Suprapubic skin (tissue), 4 donors: ENCODE data around the gene AQP7. TPM values are rescaled to one million over a fixed set of nuclear protein-coding genes. Genes with fewer than 3 reads are reported as not detected.

Source experiments
- DNase-seq, 2 donors: peaks; one replicate each; pipeline ENCODE4 v3.0.0-alpha.2; 2019; ENCODE audit warnings: low spot score in 2 of 2
- H3K27ac ChIP-seq: fragments of 200-600 bp; sonication (generic); one replicate; pipeline ENCODE4 v1.5.1; 2019
- H3K27me3 ChIP-seq: fragments of 200-600 bp; sonication (generic); one replicate; pipeline ENCODE4 v1.5.1; 2019
- H3K36me3 ChIP-seq: fragments of 200-600 bp; sonication (generic); one replicate; pipeline ENCODE4 v1.5.1; 2019
- H3K4me1 ChIP-seq: fragments of 200-600 bp; sonication (generic); one replicate; pipeline ENCODE4 v1.5.1; 2019
- H3K4me3 ChIP-seq: fragments of 200-600 bp; sonication (generic); one replicate; pipeline ENCODE4 v1.5.1; 2019; ENCODE audit warnings: mild to moderate bottlenecking
- H3K9me3 ChIP-seq: fragments of 200-600 bp; sonication (generic); one replicate; pipeline ENCODE4 v1.5.1; 2019
- EP300 ChIP-seq: sonication (generic); formaldehyde crosslinking; IDR thresholded peaks from one replicate; pipeline ENCODE4 v1.6.1; 2017; ENCODE audit warnings: antibody characterized with exemption
- POLR2A ChIP-seq, 2 donors: fragments of 450-650 bp; IDR thresholded peaks; one replicate each; pipeline ENCODE4 v1.6.1; 2017; ENCODE audit warnings: antibody characterized with exemption in 2 of 2, mild to moderate bottlenecking in 2 of 2, moderate library complexity in 2 of 2
- POLR2AphosphoS5 ChIP-seq, 3 donors: sonication (generic); formaldehyde crosslinking; IDR thresholded peaks; one replicate each; pipeline ENCODE4 v1.6.1; 2017; ENCODE audit warnings: antibody characterized with exemption in 3 of 3
- WGBS: methylation state at CpG from one replicate; pipeline ENCODE4 v1.1.5; 2018; 5-methylcytosine and 5-hydroxymethylcytosine counted together
- total RNA-seq, 4 donors: library from RNA; depleted of rRNA; stranded (reverse); fragments of >200 nt; gene quantifications; one replicate each; pipeline ENCODE4 v1.1.0, GENCODE V29; 2016
- TF ChIP-seq, protein P1 (sequence below), 2 donors: fragments of 200-600 bp in 1 of 2; fragments of 450-650 bp in 1 of 2; sonication (generic) in 1 of 2; IDR thresholded peaks; one replicate each; pipeline ENCODE4 v1.5.1; 2016 to 2019; ENCODE audit warnings: antibody characterized with exemption in 2 of 2, mild to moderate bottlenecking in 1 of 2, moderate library complexity in 1 of 2

AQP7 gene
- total RNA-seq, 4 donors from 2014 or later, result 2.1 to 66.5 (median 13.1) TPM

DNA sequence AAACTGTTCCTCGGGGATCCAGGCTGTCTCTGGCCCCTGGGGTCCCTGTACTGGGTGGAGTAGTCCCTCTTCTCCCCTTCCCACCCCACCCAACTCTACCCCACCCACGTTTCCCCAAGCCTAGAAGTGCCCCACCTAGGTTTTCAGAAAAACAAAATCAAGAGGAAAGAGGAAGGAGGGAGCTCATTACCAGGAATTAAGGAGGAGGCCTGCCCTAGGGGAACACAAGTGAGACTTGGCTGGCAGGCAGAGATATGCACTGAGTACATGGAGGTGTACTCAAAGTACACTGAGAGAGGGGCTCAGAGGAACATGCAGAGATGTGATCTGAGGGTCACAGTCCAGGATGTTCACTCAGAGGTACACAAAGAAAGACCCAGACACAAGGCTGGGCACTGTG is 34.8 kb upstream of the AQP7 start:
- Histone ChIP-seq H3K9me3 (no peaks in the 10 kb centered on the region), H3K36me3 (peaks cover 10% of the 10 kb centered on the region), H3K27ac (peak overlapping the region; percentile 61), H3K27me3 (no peaks in the 10 kb centered on the region), H3K4me1 (peaks cover 65% of the 10 kb centered on the region), H3K4me3 (peak overlapping the region; percentile 5)
- no peak for TF ChIP-seq EP300
- TF ChIP-seq POLR2AphosphoS5 (IDR thresholded peaks at IDR 0.05), result no peak
- no peak for TF ChIP-seq POLR2A (IDR thresholded peaks at IDR 0.05)
- TF ChIP-seq, protein P1, sequence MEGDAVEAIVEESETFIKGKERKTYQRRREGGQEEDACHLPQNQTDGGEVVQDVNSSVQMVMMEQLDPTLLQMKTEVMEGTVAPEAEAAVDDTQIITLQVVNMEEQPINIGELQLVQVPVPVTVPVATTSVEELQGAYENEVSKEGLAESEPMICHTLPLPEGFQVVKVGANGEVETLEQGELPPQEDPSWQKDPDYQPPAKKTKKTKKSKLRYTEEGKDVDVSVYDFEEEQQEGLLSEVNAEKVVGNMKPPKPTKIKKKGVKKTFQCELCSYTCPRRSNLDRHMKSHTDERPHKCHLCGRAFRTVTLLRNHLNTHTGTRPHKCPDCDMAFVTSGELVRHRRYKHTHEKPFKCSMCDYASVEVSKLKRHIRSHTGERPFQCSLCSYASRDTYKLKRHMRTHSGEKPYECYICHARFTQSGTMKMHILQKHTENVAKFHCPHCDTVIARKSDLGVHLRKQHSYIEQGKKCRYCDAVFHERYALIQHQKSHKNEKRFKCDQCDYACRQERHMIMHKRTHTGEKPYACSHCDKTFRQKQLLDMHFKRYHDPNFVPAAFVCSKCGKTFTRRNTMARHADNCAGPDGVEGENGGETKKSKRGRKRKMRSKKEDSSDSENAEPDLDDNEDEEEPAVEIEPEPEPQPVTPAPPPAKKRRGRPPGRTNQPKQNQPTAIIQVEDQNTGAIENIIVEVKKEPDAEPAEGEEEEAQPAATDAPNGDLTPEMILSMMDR (IDR thresholded peaks at IDR 0.05), result no peak
- DNase-seq, result no peak
- 17% methylated on average over 2 of the region's 2 CpGs for WGBS

DNA sequence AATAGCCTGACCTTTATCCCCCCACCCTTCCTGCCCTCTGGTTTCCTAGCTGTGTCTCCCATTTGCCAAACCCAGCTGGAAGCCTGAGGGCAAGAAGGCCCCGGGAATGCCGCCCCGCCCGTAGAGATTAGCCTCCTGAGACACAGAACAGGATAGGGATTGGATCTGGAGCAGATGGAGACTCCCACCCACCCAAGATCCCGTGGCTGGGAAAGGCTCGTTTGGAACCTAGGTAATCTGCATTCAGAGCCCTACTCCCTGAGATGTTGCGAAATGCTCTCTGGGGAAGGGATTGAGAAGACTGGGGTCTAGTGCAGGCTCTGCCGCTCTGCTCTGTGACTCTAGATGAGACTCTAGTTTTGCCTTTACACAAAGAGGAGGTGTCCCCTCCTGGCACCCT is 34.1 kb upstream of the AQP7 start:
- peaks cover 67% of the 10 kb centered on the region for H3K4me1 ChIP-seq
- peak overlapping the region; percentile 61 for H3K27ac ChIP-seq
- TF ChIP-seq, protein P1 (IDR thresholded peaks at IDR 0.05), result no peak
- TF ChIP-seq POLR2AphosphoS5 (IDR thresholded peaks at IDR 0.05) (no peak), POLR2A (IDR thresholded peaks at IDR 0.05) (no peak), EP300 (no peak)

GRCh38 chr9:33435821-33436277 is 33.5 kb upstream of the AQP7 start:
- Histone ChIP-seq H3K4me3 (peak overlapping the region; percentile 5), H3K27me3 (no peaks in the 10 kb centered on the region), H3K27ac (peak overlapping the region; percentile 61), H3K36me3 (no peaks in the 10 kb centered on the region), H3K4me1 (peaks cover 68% of the 10 kb centered on the region), H3K9me3 (no peaks in the 10 kb centered on the region)
- WGBS, result 44% methylated on average over 8 of the region's 8 CpGs
- TF ChIP-seq EP300, result no peak
- TF ChIP-seq POLR2AphosphoS5 (IDR thresholded peaks at IDR 0.05), result no peak
- TF ChIP-seq, protein P1 (IDR thresholded peaks at IDR 0.05), result no peak
- no peak for TF ChIP-seq POLR2A (IDR thresholded peaks at IDR 0.05)
- no peak for DNase-seq

More for the DNA sequence above, 34.1 kb upstream of the AQP7 start:
- Histone ChIP-seq H3K36me3 (peaks cover 4% of the 10 kb centered on the region), H3K27me3 (no peaks in the 10 kb centered on the region), H3K4me3 (peak overlapping the region; percentile 5), H3K9me3 (no peaks in the 10 kb centered on the region)
- 34% methylated on average over 8 of the region's 8 CpGs for WGBS
- no peak for DNase-seq

DNA sequence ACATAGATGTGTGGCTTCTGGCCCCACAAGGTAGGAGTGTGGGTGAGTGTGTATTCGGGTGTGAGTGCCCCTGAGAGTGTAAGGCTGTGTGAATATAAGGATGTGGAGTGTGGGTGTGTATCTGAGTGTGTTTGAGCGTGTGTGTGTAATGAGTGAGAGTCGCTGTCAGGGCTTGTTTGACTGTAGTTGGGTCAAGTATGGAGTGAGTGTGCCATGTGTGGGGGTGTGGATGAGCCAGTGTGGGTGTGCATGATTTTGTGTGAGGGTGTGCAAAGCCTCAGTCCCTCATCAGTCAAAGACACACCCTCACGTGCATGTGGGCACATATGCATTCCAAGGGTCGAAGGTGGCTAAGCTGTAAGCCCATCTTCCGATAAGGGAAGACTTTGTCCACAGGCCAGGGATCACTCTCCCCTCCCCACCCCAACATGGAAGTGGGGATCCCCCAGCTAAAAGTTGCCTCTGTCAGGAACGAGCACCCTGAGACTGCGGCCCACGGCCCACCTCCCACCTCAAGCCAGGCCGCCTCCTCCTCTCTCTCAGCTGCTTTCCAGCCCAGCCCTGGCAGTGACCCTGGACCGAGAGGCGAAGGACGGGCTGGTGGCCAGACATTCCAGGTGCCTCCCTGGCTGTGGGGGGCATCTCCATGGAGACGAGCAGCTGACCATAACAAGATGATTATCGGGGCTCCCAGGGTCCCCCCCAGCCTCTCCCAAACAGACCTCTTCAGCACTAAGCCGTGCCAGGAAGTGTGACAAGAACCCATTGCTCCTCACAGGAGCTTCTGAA is 32.1 kb upstream of the AQP7 start:
- Histone ChIP-seq H3K4me1 (peaks cover 67% of the 10 kb centered on the region), H3K27ac (no peak overlapping the region), H3K27me3 (no peaks in the 10 kb centered on the region), H3K4me3 (no peak overlapping the region), H3K36me3 (no peaks in the 10 kb centered on the region), H3K9me3 (no peaks in the 10 kb centered on the region)
- TF ChIP-seq, protein P1 (IDR thresholded peaks at IDR 0.05), result no peak
- no peak for TF ChIP-seq POLR2AphosphoS5 (IDR thresholded peaks at IDR 0.05)
- 66% methylated on average over 13 of the region's 16 CpGs for WGBS
- no peak for DNase-seq

DNA sequence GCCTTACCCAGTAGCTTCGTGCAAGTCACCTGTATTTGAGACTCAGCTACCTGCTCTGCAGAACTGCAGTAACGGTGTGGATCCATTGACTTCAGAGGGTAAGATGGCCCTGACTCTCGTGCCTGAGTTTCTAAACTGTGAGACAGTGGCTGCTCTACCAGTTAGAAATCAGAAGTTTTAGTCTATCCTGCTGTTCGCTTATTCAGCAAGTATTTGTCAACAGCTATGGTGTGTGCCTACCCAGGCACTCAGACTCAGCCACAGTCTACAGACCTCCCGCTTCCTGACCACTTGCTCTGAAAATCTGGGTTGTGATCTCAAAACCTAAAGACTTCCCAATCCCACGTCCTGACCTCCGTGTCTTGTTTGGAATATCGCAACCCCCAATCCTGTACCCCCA is 31.5 kb upstream of the AQP7 start:
- DNase-seq, result no peak
- TF ChIP-seq EP300, result no peak
- TF ChIP-seq POLR2A (IDR thresholded peaks at IDR 0.05), result no peak
- no peak for TF ChIP-seq POLR2AphosphoS5 (IDR thresholded peaks at IDR 0.05)
- TF ChIP-seq, protein P1 (IDR thresholded peaks at IDR 0.05), result no peak
- WGBS, result 90% methylated on average over 6 of the region's 8 CpGs
- Histone ChIP-seq H3K27me3 (no peaks in the 10 kb centered on the region), H3K4me1 (peaks cover 62% of the 10 kb centered on the region), H3K36me3 (no peaks in the 10 kb centered on the region), H3K27ac (no peak overlapping the region), H3K9me3 (no peaks in the 10 kb centered on the region), H3K4me3 (no peak overlapping the region)
